Retinal pigment epithelial cell (primary cell): Measurements from ENCODE around the gene TAGAP.

ENCODE experiments used
- DNase-seq: peaks from one replicate; pipeline ENCODE4 v3.0.0-alpha.2; 2010; ENCODE audit warnings: low read depth
- H3K4me3 ChIP-seq: 2 replicates; pipeline ENCODE4 v1.5.1; 2011; ENCODE audit warnings: mild to moderate bottlenecking, low read length, control low read depth, moderate library complexity
- CTCF ChIP-seq: conservative IDR thresholded peaks from 2 replicates; pipeline ENCODE4 v1.5.1; 2011; ENCODE audit warnings: low read depth, low read length, control low read depth, inconsistent platforms

The TAGAP gene

GRCh38 chr6:159044899-159045727 lies at the start of gene TAGAP:
TAGAP (minus strand) TSS chr6:159044991; CDS start chr6:159044146, 845 bp downstream.
- DNase-seq, result no peak
- no peak within 1 kb of the TSS for H3K4me3 ChIP-seq
- no peak for TF ChIP-seq CTCF

GRCh38 chr6:159093609-159094443 lies 49.0 kb upstream of the TAGAP start:
- no peak for DNase-seq
- no peak overlapping the region for H3K4me3 ChIP-seq
- no peak for TF ChIP-seq CTCF

GRCh38 chr6:159092631-159093030 lies 47.8 kb upstream of the TAGAP start:
- DNase-seq, result no peak
- TF ChIP-seq CTCF, result no peak
- no peak overlapping the region for H3K4me3 ChIP-seq

GRCh38 chr6:159090530-159091480 lies 46.0 kb upstream of the TAGAP start:
- H3K4me3 ChIP-seq, result no peak overlapping the region
- TF ChIP-seq CTCF, result no peak
- no peak for DNase-seq

GRCh38 chr6:159089909-159090308 lies 45.1 kb upstream of the TAGAP start:
- no peak for TF ChIP-seq CTCF
- no peak for DNase-seq
- H3K4me3 ChIP-seq, result no peak overlapping the region

- no peak for TF ChIP-seq CTCF
- no peak overlapping the region for H3K4me3 ChIP-seq
- no peak for DNase-seq
Observed at GRCh38 chr6:159089443-159089842, 44.7 kb upstream of the TAGAP start.
